Right ventricle myocardium inferior (tissue), 1 donor: ENCODE data around the gene INHBA. TPM values are rescaled to one million over a fixed set of nuclear protein-coding genes. Genes with fewer than 3 reads are reported as not detected.

Experiments used
- ATAC-seq: fragments of 200-7000 bp; cut with Tn5 transposase; one replicate; pipeline ENCODE4 v1.9.1; 2020; ENCODE audit warnings: mild to moderate bottlenecking, moderate library complexity
- DNase-seq: peaks from one replicate; pipeline ENCODE4 v3.0.0; 2021; ENCODE audit errors: missing footprints
- intact Hi-C: fragments of 100-400 bp; cut with DNase I; formaldehyde crosslinking; loops from one replicate; pipeline ENCODE4 v1.11.0; 2022
- total RNA-seq: library from RNA; stranded (reverse); fragmentation: NEBNext Ultra II Directional; extraction: Animal tissue kit (Norgen Biotek cat#: 25700); gene quantifications from one replicate; pipeline ENCODE4 v1.2.1, GENCODE V29; 2021
- donor health status: DM: no; HTN: yes; CAD: no; lungs with severe emphysema.

Gene INHBA
- total RNA-seq, 1 donor from 2014 or later, result 0.89 TPM

GRCh38 chr7:41720046-41720445, 17.2 kb upstream of the INHBA start:
- intact Hi-C loops, result no loop called here
- ATAC-seq, result no peak
- no peak for DNase-seq

DNA sequence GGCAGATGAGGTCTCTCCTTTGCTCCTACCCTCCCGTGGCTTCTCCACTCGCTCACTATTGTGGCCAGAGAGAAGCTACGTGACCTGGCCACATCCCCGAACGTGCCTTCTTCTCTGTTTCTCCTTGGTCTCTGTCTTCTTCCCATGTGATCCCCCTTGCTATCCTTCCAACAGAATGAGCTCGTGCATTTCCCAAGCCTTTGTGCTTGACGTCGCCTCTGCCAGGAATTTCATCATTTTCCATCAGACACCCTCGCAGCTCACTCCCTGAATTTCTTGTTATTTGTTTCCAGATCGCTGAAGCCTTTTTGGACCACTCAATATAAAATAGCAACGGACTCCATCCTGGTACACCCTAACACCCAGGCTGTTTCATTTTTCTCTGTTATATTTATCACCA, 13.8 kb upstream of the INHBA start:
- no peak for DNase-seq
- no peak for ATAC-seq
- intact Hi-C loops, result no loop called here

- no peak for DNase-seq
Measured at GRCh38 chr7:41715000-41715399, 12.1 kb upstream of the INHBA start.

GRCh38 chr7:41711283-41712064, 8.6 kb upstream of the INHBA start:
- DNase-seq (no peak), ATAC-seq (no peak)
- intact Hi-C loops, result no loop called here

More at GRCh38 chr7:41715000-41715399, 12.1 kb upstream of the INHBA start:
- intact Hi-C loops, result no loop called here
- ATAC-seq, result no peak

DNA sequence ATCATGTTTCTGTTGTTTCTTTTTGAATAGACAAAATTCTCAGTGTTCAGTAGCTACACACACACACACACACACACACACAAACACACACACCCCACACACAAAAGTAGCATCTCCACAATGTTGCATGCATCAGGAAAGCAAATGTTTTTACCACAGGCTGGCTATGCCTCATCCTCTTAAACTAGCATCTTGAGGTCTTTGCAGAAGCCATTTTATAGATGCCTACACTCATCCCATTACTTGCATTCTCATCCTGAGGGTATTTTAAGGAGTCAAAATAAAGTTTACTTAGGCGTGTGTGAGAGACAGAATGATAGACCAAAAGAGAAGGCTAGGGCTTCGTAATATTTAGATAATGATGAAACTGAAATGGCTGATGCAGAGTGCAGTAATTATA, 7.9 kb upstream of the INHBA start:
- no peak for DNase-seq
- ATAC-seq, result no peak
- intact Hi-C loops, result no loop called here

GRCh38 chr7:41709621-41710020, 6.7 kb upstream of the INHBA start:
- no peak for ATAC-seq
- no peak for DNase-seq
- intact Hi-C loops, result loop anchor here (5.0 kb wide), 1 partner anchor 662 kb away; no protein-coding TSS in a partner anchor

DNA sequence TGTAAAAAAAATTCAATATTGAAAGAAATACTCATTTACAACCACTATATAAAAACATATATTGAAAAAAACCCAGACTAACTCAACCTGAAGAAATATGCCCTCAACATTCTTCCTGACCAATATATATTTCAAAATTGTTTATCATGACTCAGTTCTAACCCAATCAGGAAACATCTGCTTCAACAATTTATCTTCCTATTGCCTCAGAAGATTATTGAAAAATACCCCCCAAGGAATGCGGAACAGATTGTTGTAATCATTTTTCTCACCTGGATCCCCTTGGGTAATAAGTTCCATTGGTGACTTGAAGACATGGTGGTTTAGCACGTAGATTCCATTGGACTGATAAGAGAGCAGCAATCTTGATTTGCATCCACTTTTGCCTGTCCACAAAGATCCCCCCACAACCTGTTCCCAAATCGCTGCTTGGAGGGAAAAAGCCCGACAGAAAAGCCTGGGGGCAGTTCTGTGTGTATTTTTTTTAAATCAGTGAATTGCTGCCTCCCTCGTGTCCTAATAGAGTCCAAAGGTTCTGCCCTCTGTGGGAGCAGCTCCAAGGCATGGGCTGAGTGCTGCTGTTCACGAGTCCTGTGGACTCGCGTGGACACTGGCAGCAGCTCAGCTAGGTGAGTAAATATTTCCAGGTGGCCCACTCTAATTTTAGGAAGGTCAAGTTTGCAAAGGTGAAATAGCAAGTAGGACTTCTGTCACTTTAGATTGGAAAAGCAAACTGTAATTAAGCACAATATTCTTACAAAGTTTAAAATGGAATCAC, 5.9 kb upstream of the INHBA start:
- DNase-seq (no peak), ATAC-seq (no peak)
- intact Hi-C loops, result loop anchor here (5.0 kb wide), 1 partner anchor 661 kb away; no protein-coding TSS in a partner anchor

- DNase-seq, result no peak
- intact Hi-C loops, result loop anchor here (5.0 kb wide), 1 partner anchor 659 kb away; no protein-coding TSS in a partner anchor
- no peak for ATAC-seq
Measured at GRCh38 chr7:41706228-41706930, 3.5 kb upstream of the INHBA start.

- ATAC-seq (peak; percentile 92), DNase-seq (peak; percentile 92)
- intact Hi-C loops, result loop anchor here (2.0 to 5.0 kb wide), 2 partner anchors 658 to 1375 kb away; no protein-coding TSS in a partner anchor
Measured at GRCh38 chr7:41705109-41705901, 2.4 kb upstream of the INHBA start.

DNA sequence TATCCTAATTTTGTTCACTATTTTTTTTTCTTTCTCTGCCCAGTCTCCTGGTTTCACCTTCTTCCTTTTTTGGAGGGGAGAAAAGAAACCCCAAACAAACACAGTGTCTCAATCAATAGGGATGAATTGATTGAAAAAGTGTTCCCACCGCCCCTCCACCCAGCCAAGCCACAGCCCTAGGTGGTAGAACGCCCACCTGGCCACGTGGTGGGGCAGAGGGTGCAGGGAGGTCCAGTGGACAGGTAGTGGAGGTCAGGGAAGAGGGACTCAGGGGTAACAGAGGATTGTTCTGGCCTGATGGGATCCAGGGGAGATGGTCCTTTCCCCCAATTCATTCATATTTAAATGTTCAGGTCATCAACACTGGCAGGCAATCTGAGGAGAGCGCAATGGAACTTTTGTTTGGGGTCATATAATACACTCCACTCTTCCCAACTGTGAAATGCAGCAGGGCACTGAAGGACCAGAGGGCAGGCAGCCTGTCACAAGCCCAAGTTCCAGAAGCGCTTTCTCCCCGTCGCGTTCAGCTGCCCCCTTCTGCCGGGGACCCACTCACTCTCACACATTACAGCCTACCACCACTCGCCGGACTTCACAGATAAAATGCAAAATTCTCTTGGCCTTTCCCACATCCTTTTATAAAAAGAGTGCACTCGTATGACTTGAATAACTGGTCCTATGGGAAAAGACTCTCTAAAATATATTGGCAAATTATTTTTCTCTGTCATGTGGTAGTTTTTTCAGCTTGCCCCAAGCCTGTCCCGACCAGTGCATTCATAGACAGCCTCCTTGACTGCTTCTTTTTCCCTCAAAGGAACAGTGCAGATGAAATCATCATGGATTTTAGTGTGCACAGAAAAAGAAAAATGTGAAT, 1.6 kb downstream of the INHBA start:
- DNase-seq (no peak), ATAC-seq (no peak)
- intact Hi-C loops, result no loop called here

- ATAC-seq (no peak), DNase-seq (no peak)
- intact Hi-C loops, result no loop called here
Measured at GRCh38 chr7:41700044-41700471, 2.8 kb downstream of the INHBA start.

DNA sequence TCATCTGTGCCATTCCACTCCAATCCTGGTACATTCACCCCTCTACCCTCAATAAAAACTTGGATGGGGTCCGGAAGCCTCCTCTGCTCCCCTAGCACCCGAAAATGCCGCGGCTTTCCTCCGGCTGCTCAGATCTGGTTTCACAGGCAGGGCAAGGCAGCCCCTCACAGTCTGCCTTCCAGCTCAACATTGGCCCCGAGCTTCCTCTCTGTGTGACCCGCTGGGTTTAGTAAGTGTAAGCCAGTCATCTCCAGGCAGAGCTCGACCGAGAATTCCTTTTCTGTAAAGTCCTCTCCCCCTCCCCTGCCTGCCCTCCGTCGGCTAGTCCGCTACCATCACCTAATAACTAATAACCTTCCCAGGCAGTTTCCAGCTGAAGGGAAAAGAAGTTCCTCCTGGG, 3.4 kb downstream of the INHBA start:
- ATAC-seq (no peak), DNase-seq (no peak)
- intact Hi-C loops, result loop anchor here (10.0 kb wide), 1 partner anchor 695 kb away; no protein-coding TSS in a partner anchor

DNA sequence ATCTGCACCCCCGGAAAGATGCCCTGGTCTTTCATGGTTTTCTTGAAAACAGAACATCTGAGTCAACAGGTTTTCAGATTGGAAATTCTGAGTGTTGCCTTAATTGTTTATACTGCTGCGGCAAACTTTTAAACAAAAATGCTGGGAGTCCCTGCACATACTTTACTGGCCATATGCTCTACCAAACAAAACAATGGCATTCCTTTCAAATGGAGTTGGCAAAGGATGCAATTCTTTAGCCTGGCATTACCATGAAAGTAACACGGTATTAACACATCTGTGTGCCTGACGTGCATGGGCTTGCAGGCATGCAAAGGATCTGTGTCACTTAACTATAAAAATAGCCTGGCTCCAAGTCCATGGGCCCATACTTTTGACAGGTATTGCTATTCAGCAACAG, 4.2 kb downstream of the INHBA start:
- ATAC-seq (no peak), DNase-seq (no peak)
- intact Hi-C loops, result loop anchor here (10.0 kb wide), 1 partner anchor 694 kb away; no protein-coding TSS in a partner anchor

- intact Hi-C loops, result loop anchor here (10.0 kb wide), 1 partner anchor 693 kb away; no protein-coding TSS in a partner anchor
- DNase-seq (no peak), ATAC-seq (no peak)
Measured at GRCh38 chr7:41698114-41698513, 4.8 kb downstream of the INHBA start.

GRCh38 chr7:41696323-41696916, 6.5 kb downstream of the INHBA start:
- DNase-seq, result peak; percentile 80
- ATAC-seq, result peak; percentile 81
- intact Hi-C loops, result loop anchor here (10.0 kb wide), 1 partner anchor 692 kb away; no protein-coding TSS in a partner anchor

GRCh38 chr7:41695661-41696322, 7.1 kb downstream of the INHBA start:
- intact Hi-C loops, result loop anchor here (10.0 kb wide), 1 partner anchor 691 kb away; no protein-coding TSS in a partner anchor
- no peak for ATAC-seq
- DNase-seq, result no peak
